Ovary (tissue), 9 donors: ENCODE measurements around the gene ZMYND11. TPM values are rescaled to one million over a fixed set of nuclear protein-coding genes. Genes with fewer than 3 reads are reported as not detected.

Experiments
- DNase-seq, 5 donors: peaks; one replicate each; pipeline ENCODE4 v3.0.0-alpha.2; 2019 to 2020
- H3K27ac ChIP-seq, 2 donors: fragments of 200-600 bp; one replicate each; pipeline versions ENCODE4 v1.5.1 to v1.8.0; 2019 to 2022
- H3K27me3 ChIP-seq: fragments of 200-600 bp; one replicate; pipeline ENCODE4 v1.8.0; 2022
- H3K36me3 ChIP-seq: fragments of 200-600 bp; sonication (generic); one replicate; pipeline ENCODE4 v1.5.1; 2019
- H3K4me1 ChIP-seq: one replicate; pipeline ENCODE4 v1.8.1; 2013; ENCODE audit warnings: mild to moderate bottlenecking, moderate library complexity; ENCODE audit not compliant: insufficient read depth
- H3K4me3 ChIP-seq: fragments of 200-600 bp; sonication (generic); one replicate; pipeline ENCODE4 v1.5.1; 2017
- H3K9me3 ChIP-seq, 2 donors: fragments of 200-600 bp in 1 of 2; sonication (generic) in 1 of 2; one replicate each; pipeline versions ENCODE4 v1.5.1 to v1.8.1; 2013 to 2019; ENCODE audit warnings: mild to moderate bottlenecking in 1 of 2, moderate library complexity in 1 of 2
- CTCF ChIP-seq, 3 donors: fragments of 450-650 bp in 2 of 3; fragments of 200-600 bp in 1 of 3; IDR thresholded peaks; one replicate each; pipeline versions ENCODE4 v1.5.1 to v1.8.0; 2016 to 2022; ENCODE audit warnings: antibody characterized with exemption in 3 of 3, mild to moderate bottlenecking in 1 of 3
- EP300 ChIP-seq: sonication (generic); formaldehyde crosslinking; IDR thresholded peaks from one replicate; pipeline ENCODE4 v1.6.1; 2017; ENCODE audit warnings: antibody characterized with exemption
- POLR2A ChIP-seq: fragments of 450-650 bp; IDR thresholded peaks from one replicate; pipeline ENCODE4 v1.6.1; 2017; ENCODE audit warnings: antibody characterized with exemption, mild to moderate bottlenecking, moderate library complexity
- WGBS, 3 donors: extraction: QIAGEN DNeasy Blood & Tissue Kit in 1 of 3; methylation state at CpG; one replicate each; pipeline versions ENCODE4 v1.1.5 to v1.1.7; 2013 to 2017; 5-methylcytosine and 5-hydroxymethylcytosine counted together
- intact Hi-C, 4 donors: fragments of 100-400 bp; cut with DNase I; formaldehyde crosslinking; loops; one replicate each; pipeline versions ENCODE4 v1.11.0 to v1.15.1; 2022 to 2023
- polyA plus RNA-seq, 2 donors: library from polyadenylated mRNA; stranded (reverse); fragments of 200-250 nt in 1 of 2; fragments of 350-450 nt in 1 of 2; fragmentation: Illumina TruSeq in 1 of 2; extraction: RNeasy Lipid Tissue Mini Kit (QIAGEN cat#74804) in 1 of 2; gene quantifications; one replicate each; pipeline ENCODE4 v1.2.3, GENCODE V29; 2013 to 2014
- total RNA-seq, 7 donors: library from RNA; depleted of rRNA in 2 of 7; stranded (reverse); fragments of >200 nt in 2 of 7; fragmentation: NEBNext Ultra II Directional in 3 of 7; extraction: Animal tissue kit (Norgen Biotek cat#: 25700) in 3 of 7; gene quantifications; one replicate each; pipeline versions ENCODE4 v1.1.0 to v1.2.4, GENCODE V29; 2016 to 2023
- donor health status: DM: no; HTN: no; CAD: no; lungs with moderate emphysema.
- donor health status: DM: no; HTN: no; CAD: no.
- donor health status: Bipolar disorder and iron deficiency.
- donor health status: DM: yes; HTN: yes; CAD: no.
- donor health status: DM: no; HTN: no; CAD: no.
- donor health status: DM: yes; HTN: yes; CAD: no.

The ZMYND11 gene
- total and polyA plus RNA-seq, 9 donors, result 48.4 to 93.6 (median 83.5) TPM

GRCh38 chr10:266974-267425 is 131.7 kb downstream of the ZMYND11 start:
- no peak overlapping the region for H3K4me3 ChIP-seq
- WGBS, 3 donors, result 61 to 84% (median 65%) methylated on average over 8 of the region's 8 CpGs
- H3K27me3 ChIP-seq, result no peaks in the 10 kb centered on the region
- no peak for DNase-seq
- TF ChIP-seq EP300 (no peak), CTCF (IDR thresholded peaks at IDR 0.05) (no peak), POLR2A (no peak)
- H3K36me3 ChIP-seq, result no peaks in the 10 kb centered on the region
- intact Hi-C loops, result no loop called here
- no peaks in the 10 kb centered on the region for H3K9me3 ChIP-seq
- no peak overlapping the region for H3K27ac ChIP-seq
- H3K4me1 ChIP-seq, result no peaks in the 10 kb centered on the region

- TF ChIP-seq POLR2A (no peak), CTCF (IDR thresholded peaks at IDR 0.05) (no peak), EP300 (no peak)
- WGBS, 3 donors, result 91% methylated on average over 11 of the region's 11 CpGs
- no peaks in the 10 kb centered on the region for H3K4me1 ChIP-seq
- no peak overlapping the region for H3K4me3 ChIP-seq
- no peak for DNase-seq
- H3K27ac ChIP-seq, result no peak overlapping the region
- intact Hi-C loops, result no loop called here
- no peaks in the 10 kb centered on the region for H3K27me3 ChIP-seq
- no peaks in the 10 kb centered on the region for H3K36me3 ChIP-seq
- H3K9me3 ChIP-seq, result no peaks in the 10 kb centered on the region
Measured at GRCh38 chr10:267705-268104, 132.4 kb downstream of the ZMYND11 start.

- no peak for TF ChIP-seq POLR2A
- TF ChIP-seq CTCF (IDR thresholded peaks at IDR 0.05), result no peak
- TF ChIP-seq EP300, result no peak
- Histone ChIP-seq H3K27ac (no peak overlapping the region), H3K4me1 (no peaks in the 10 kb centered on the region), H3K36me3 (no peaks in the 10 kb centered on the region), H3K27me3 (no peaks in the 10 kb centered on the region), H3K9me3 (no peaks in the 10 kb centered on the region), H3K4me3 (no peak overlapping the region)
- DNase-seq, result no peak
- WGBS, 3 donors, result 74 to 82% (median 76%) methylated on average over 10 of the region's 10 CpGs
- intact Hi-C loops, result no loop called here
Measured at GRCh38 chr10:269440-270074, 134.3 kb downstream of the ZMYND11 start.

- H3K4me1 ChIP-seq, result no peaks in the 10 kb centered on the region
- DNase-seq, result no peak
- no peak for TF ChIP-seq CTCF (IDR thresholded peaks at IDR 0.05)
- no peak for TF ChIP-seq EP300
- TF ChIP-seq POLR2A, result no peak
- H3K4me3 ChIP-seq, result no peak overlapping the region
- no peaks in the 10 kb centered on the region for H3K27me3 ChIP-seq
- no peaks in the 10 kb centered on the region for H3K36me3 ChIP-seq
- no peaks in the 10 kb centered on the region for H3K9me3 ChIP-seq
- WGBS, 3 donors, result 77 to 94% (median 84%) methylated on average over 3 of the region's 3 CpGs
- intact Hi-C loops, result no loop called here
- no peak overlapping the region for H3K27ac ChIP-seq
Measured at GRCh38 chr10:271201-271600, 135.9 kb downstream of the ZMYND11 start.
